Muscle layer of colon (tissue), 2 donors: ENCODE measurements around the gene RETREG1.
"Not testable (repeated sequence)": the region's sequence is repeated elsewhere in the genome, so short reads cannot be mapped to it uniquely, and the experiment has no call there.

ENCODE experiments used
- H3K27ac ChIP-seq: one replicate; pipeline ENCODE4 v1.7.0; 2013; ENCODE audit warnings: low read depth, mild to moderate bottlenecking, low read length, moderate library complexity
- H3K27me3 ChIP-seq, 2 donors: one replicate each; pipeline ENCODE4 v1.7.0; 2013; ENCODE audit warnings: low read length in 2 of 2, mild to moderate bottlenecking in 2 of 2; ENCODE audit not compliant: insufficient read depth in 2 of 2, control insufficient read depth in 1 of 2
- H3K36me3 ChIP-seq: one replicate; pipeline ENCODE4 v1.7.0; 2013; ENCODE audit warnings: mild to moderate bottlenecking, low read length; ENCODE audit not compliant: insufficient read depth
- H3K4me1 ChIP-seq: one replicate; pipeline ENCODE4 v1.7.0; 2013; ENCODE audit warnings: mild to moderate bottlenecking, low read length; ENCODE audit not compliant: insufficient read depth
- H3K4me3 ChIP-seq, 2 donors: one replicate each; pipeline ENCODE4 v1.7.0; 2013; ENCODE audit warnings: low read length in 2 of 2, low read depth in 1 of 2, mild to moderate bottlenecking in 1 of 2, moderate library complexity in 1 of 2
- H3K9ac ChIP-seq: one replicate; pipeline ENCODE4 v1.7.0; 2013; ENCODE audit warnings: low read length
- H3K9me3 ChIP-seq: one replicate; pipeline ENCODE4 v1.7.0; 2013; ENCODE audit warnings: mild to moderate bottlenecking, low read length
- donor health status: abdominal sarcoma.
- donor health status: Adenocarcinoma of cecum.

The RETREG1 gene

GRCh38 chr5:16610896-16611295, 5.9 kb downstream of the RETREG1 start:
- H3K4me1 ChIP-seq, H3K36me3 ChIP-seq, H3K9ac ChIP-seq, H3K27ac ChIP-seq, H3K4me3 ChIP-seq, H3K9me3 ChIP-seq, H3K27me3 ChIP-seq: not testable (repeated sequence)

- H3K36me3 ChIP-seq = no peaks in the 10 kb centered on the region
- no peaks in the 10 kb centered on the region for H3K9me3 ChIP-seq
- no peaks in the 10 kb centered on the region for H3K4me1 ChIP-seq
- no peaks in the 10 kb centered on the region for H3K27me3 ChIP-seq
- H3K9ac ChIP-seq = no peak overlapping the region
- no peak overlapping the region for H3K27ac ChIP-seq
- no peak overlapping the region for H3K4me3 ChIP-seq
Measured at GRCh38 chr5:16609412-16609811, 7.4 kb downstream of the RETREG1 start.

GRCh38 chr5:16606628-16607027, 10.2 kb downstream of the RETREG1 start:
- no peak overlapping the region for H3K27ac ChIP-seq
- H3K4me3 ChIP-seq = no peak overlapping the region
- H3K9ac ChIP-seq = no peak overlapping the region
- no peaks in the 10 kb centered on the region for H3K36me3 ChIP-seq
- H3K27me3 ChIP-seq = no peaks in the 10 kb centered on the region
- no peaks in the 10 kb centered on the region for H3K9me3 ChIP-seq
- H3K4me1 ChIP-seq = no peaks in the 10 kb centered on the region

- no peaks in the 10 kb centered on the region for H3K4me1 ChIP-seq
- H3K4me3 ChIP-seq = no peak overlapping the region
- H3K9me3 ChIP-seq = no peaks in the 10 kb centered on the region
- no peak overlapping the region for H3K9ac ChIP-seq
- H3K27ac ChIP-seq = no peak overlapping the region
- no peaks in the 10 kb centered on the region for H3K36me3 ChIP-seq
- H3K27me3 ChIP-seq = no peaks in the 10 kb centered on the region
Measured at GRCh38 chr5:16603701-16604100, 13.1 kb downstream of the RETREG1 start.

GRCh38 chr5:16603295-16603694, 13.5 kb downstream of the RETREG1 start:
- Histone ChIP-seq H3K9me3 (no peaks in the 10 kb centered on the region), H3K27ac (no peak overlapping the region), H3K36me3 (no peaks in the 10 kb centered on the region), H3K4me3 (no peak overlapping the region), H3K4me1 (no peaks in the 10 kb centered on the region), H3K9ac (no peak overlapping the region), H3K27me3 (no peaks in the 10 kb centered on the region)

GRCh38 chr5:16602182-16602581, 14.6 kb downstream of the RETREG1 start:
- Histone ChIP-seq H3K9me3 (no peaks in the 10 kb centered on the region), H3K27me3 (no peaks in the 10 kb centered on the region), H3K4me3 (no peak overlapping the region), H3K9ac (no peak overlapping the region), H3K4me1 (no peaks in the 10 kb centered on the region), H3K27ac (no peak overlapping the region), H3K36me3 (no peaks in the 10 kb centered on the region)

GRCh38 chr5:16600946-16601345, 15.9 kb downstream of the RETREG1 start:
- Histone ChIP-seq H3K9ac (no peak overlapping the region), H3K36me3 (no peaks in the 10 kb centered on the region), H3K4me1 (no peaks in the 10 kb centered on the region), H3K27ac (no peak overlapping the region), H3K27me3 (no peaks in the 10 kb centered on the region), H3K9me3 (no peaks in the 10 kb centered on the region), H3K4me3 (no peak overlapping the region)

GRCh38 chr5:16600397-16600796, 16.4 kb downstream of the RETREG1 start:
- Histone ChIP-seq H3K9ac (no peak overlapping the region), H3K4me3 (no peak overlapping the region), H3K27ac (no peak overlapping the region), H3K27me3 (no peaks in the 10 kb centered on the region), H3K36me3 (no peaks in the 10 kb centered on the region), H3K4me1 (no peaks in the 10 kb centered on the region), H3K9me3 (no peaks in the 10 kb centered on the region)

- H3K27ac ChIP-seq = no peak overlapping the region
- no peak overlapping the region for H3K4me3 ChIP-seq
- no peaks in the 10 kb centered on the region for H3K27me3 ChIP-seq
- H3K9ac ChIP-seq = no peak overlapping the region
- no peaks in the 10 kb centered on the region for H3K4me1 ChIP-seq
- no peaks in the 10 kb centered on the region for H3K36me3 ChIP-seq
- H3K9me3 ChIP-seq = no peaks in the 10 kb centered on the region
Measured at GRCh38 chr5:16597946-16598694, 18.7 kb downstream of the RETREG1 start.

- Histone ChIP-seq H3K4me1 (no peaks in the 10 kb centered on the region), H3K9me3 (no peaks in the 10 kb centered on the region), H3K36me3 (no peaks in the 10 kb centered on the region), H3K4me3 (no peak overlapping the region), H3K27ac (no peak overlapping the region), H3K9ac (no peak overlapping the region), H3K27me3 (no peaks in the 10 kb centered on the region)
Measured at GRCh38 chr5:16596581-16596940, 20.2 kb downstream of the RETREG1 start.

- H3K27ac ChIP-seq = no peak overlapping the region
- H3K9me3 ChIP-seq = no peaks in the 10 kb centered on the region
- no peak overlapping the region for H3K4me3 ChIP-seq
- no peaks in the 10 kb centered on the region for H3K4me1 ChIP-seq
- H3K27me3 ChIP-seq = no peaks in the 10 kb centered on the region
- H3K36me3 ChIP-seq = no peaks in the 10 kb centered on the region
- H3K9ac ChIP-seq = no peak overlapping the region
Measured at GRCh38 chr5:16595881-16596580, 20.8 kb downstream of the RETREG1 start.

- Histone ChIP-seq H3K9ac (no peak overlapping the region), H3K27ac (no peak overlapping the region), H3K36me3 (no peaks in the 10 kb centered on the region), H3K27me3 (no peaks in the 10 kb centered on the region), H3K4me1 (no peaks in the 10 kb centered on the region), H3K9me3 (no peaks in the 10 kb centered on the region), H3K4me3 (no peak overlapping the region)
Measured at GRCh38 chr5:16593628-16594027, 23.2 kb downstream of the RETREG1 start.
